ENCODE results near the gene TPX2. TPM values are rescaled to one million over a fixed set of nuclear protein-coding genes. Genes with fewer than 3 reads are reported as not detected.

Gene TPX2
- total RNA-seq, 1 donor from 2014 or later = 8.4 TPM

- H3K27me3 ChIP-seq (ENCODE audit: control insufficient read depth in 3 of 3, insufficient read depth in 3 of 3, low read length in 3 of 3) = no peaks in the 10 kb centered on the region
- no peak overlapping the region for H3K27ac ChIP-seq (ENCODE audit: low read depth, low read length)
- H3K9me3 ChIP-seq (ENCODE audit: control insufficient read depth in 3 of 3, low read length in 3 of 3) = no peaks in the 10 kb centered on the region
- H3K4me1 ChIP-seq (ENCODE audit: control insufficient read depth in 3 of 3, insufficient read depth in 3 of 3, low read length in 3 of 3) = peaks cover 36 to 69% (median 37%) of the 10 kb centered on the region in 3 donors
- peaks cover 62 to 82% (median 77%) of the 10 kb centered on the region in 3 donors for H3K36me3 ChIP-seq (ENCODE audit: control insufficient read depth in 3 of 3, insufficient read depth in 3 of 3, low read length in 3 of 3)
- peak overlapping the region in 1 of 3 donors; percentile 3 for H3K9ac ChIP-seq (ENCODE audit: low read depth in 1 of 3, low read length in 3 of 3)
- no peak overlapping the region for H3K4me3 ChIP-seq (ENCODE audit: low read length in 3 of 3)
These were observed 91.4 kb downstream of the TPX2 start for GRCh38 chr20:31830406-31830981.

GRCh38 chr20:31831211-31831610 lies 92.1 kb downstream of the TPX2 start:
- H3K27me3 ChIP-seq (ENCODE audit: control insufficient read depth in 3 of 3, insufficient read depth in 3 of 3, low read length in 3 of 3) = no peaks in the 10 kb centered on the region
- no peaks in the 10 kb centered on the region for H3K9me3 ChIP-seq (ENCODE audit: control insufficient read depth in 3 of 3, low read length in 3 of 3)
- no peak overlapping the region for H3K4me3 ChIP-seq (ENCODE audit: low read length in 3 of 3)
- H3K9ac ChIP-seq (ENCODE audit: low read depth in 1 of 3, low read length in 3 of 3) = no peak overlapping the region
- no peak overlapping the region for H3K27ac ChIP-seq (ENCODE audit: low read depth, low read length)
- peaks cover 35 to 69% (median 38%) of the 10 kb centered on the region in 3 donors for H3K4me1 ChIP-seq (ENCODE audit: control insufficient read depth in 3 of 3, insufficient read depth in 3 of 3, low read length in 3 of 3)
- H3K36me3 ChIP-seq (ENCODE audit: control insufficient read depth in 3 of 3, insufficient read depth in 3 of 3, low read length in 3 of 3) = peaks cover 58 to 75% (median 74%) of the 10 kb centered on the region in 3 donors

GRCh38 chr20:31831771-31832306 lies 92.7 kb downstream of the TPX2 start:
- Histone ChIP-seq H3K9ac (ENCODE audit: low read depth in 1 of 3, low read length in 3 of 3) (peak overlapping the region in 1 of 3 donors; percentile 19), H3K27ac (ENCODE audit: low read depth, low read length) (no peak overlapping the region), H3K36me3 (ENCODE audit: control insufficient read depth in 3 of 3, insufficient read depth in 3 of 3, low read length in 3 of 3) (peaks cover 52 to 69% (median 68%) of the 10 kb centered on the region in 3 donors), H3K27me3 (ENCODE audit: control insufficient read depth in 3 of 3, insufficient read depth in 3 of 3, low read length in 3 of 3) (no peaks in the 10 kb centered on the region), H3K9me3 (ENCODE audit: control insufficient read depth in 3 of 3, low read length in 3 of 3) (no peaks in the 10 kb centered on the region), H3K4me1 (ENCODE audit: control insufficient read depth in 3 of 3, insufficient read depth in 3 of 3, low read length in 3 of 3) (peaks cover 38 to 69% (median 38%) of the 10 kb centered on the region in 3 donors), H3K4me3 (ENCODE audit: low read length in 3 of 3) (no peak overlapping the region)

- H3K9me3 ChIP-seq (ENCODE audit: control insufficient read depth in 3 of 3, low read length in 3 of 3) = no peaks in the 10 kb centered on the region
- no peak overlapping the region for H3K4me3 ChIP-seq (ENCODE audit: low read length in 3 of 3)
- H3K27me3 ChIP-seq (ENCODE audit: control insufficient read depth in 3 of 3, insufficient read depth in 3 of 3, low read length in 3 of 3) = no peaks in the 10 kb centered on the region
- H3K27ac ChIP-seq (ENCODE audit: low read depth, low read length) = no peak overlapping the region
- peak overlapping the region in 1 of 3 donors; percentile 60 for H3K9ac ChIP-seq (ENCODE audit: low read depth in 1 of 3, low read length in 3 of 3)
- H3K36me3 ChIP-seq (ENCODE audit: control insufficient read depth in 3 of 3, insufficient read depth in 3 of 3, low read length in 3 of 3) = peaks cover 45 to 61% (median 61%) of the 10 kb centered on the region in 3 donors
- H3K4me1 ChIP-seq (ENCODE audit: control insufficient read depth in 3 of 3, insufficient read depth in 3 of 3, low read length in 3 of 3) = peaks cover 49 to 73% (median 51%) of the 10 kb centered on the region in 3 donors
These were observed 94.2 kb downstream of the TPX2 start for GRCh38 chr20:31833130-31833930.

- Histone ChIP-seq H3K4me1 (ENCODE audit: control insufficient read depth in 3 of 3, insufficient read depth in 3 of 3, low read length in 3 of 3) (peaks cover 44 to 71% (median 51%) of the 10 kb centered on the region in 3 donors), H3K4me3 (ENCODE audit: low read length in 3 of 3) (no peak overlapping the region), H3K27me3 (ENCODE audit: control insufficient read depth in 3 of 3, insufficient read depth in 3 of 3, low read length in 3 of 3) (no peaks in the 10 kb centered on the region), H3K9ac (ENCODE audit: low read depth in 1 of 3, low read length in 3 of 3) (peak overlapping the region in 1 of 3 donors; percentile 60), H3K36me3 (ENCODE audit: control insufficient read depth in 3 of 3, insufficient read depth in 3 of 3, low read length in 3 of 3) (peaks cover 38 to 55% (median 54%) of the 10 kb centered on the region in 3 donors), H3K27ac (ENCODE audit: low read depth, low read length) (no peak overlapping the region), H3K9me3 (ENCODE audit: control insufficient read depth in 3 of 3, low read length in 3 of 3) (no peaks in the 10 kb centered on the region)
These were observed 94.9 kb downstream of the TPX2 start for GRCh38 chr20:31833931-31834521.

- Histone ChIP-seq H3K9me3 (ENCODE audit: control insufficient read depth in 3 of 3, low read length in 3 of 3) (no peaks in the 10 kb centered on the region), H3K36me3 (ENCODE audit: control insufficient read depth in 3 of 3, insufficient read depth in 3 of 3, low read length in 3 of 3) (peaks cover 28 to 42% (median 39%) of the 10 kb centered on the region in 3 donors), H3K9ac (ENCODE audit: low read depth in 1 of 3, low read length in 3 of 3) (peak overlapping the region; percentile 7 to 74 (median 49)), H3K4me3 (ENCODE audit: low read length in 3 of 3) (peak overlapping the region in 1 of 3 donors; percentile 6), H3K4me1 (ENCODE audit: control insufficient read depth in 3 of 3, insufficient read depth in 3 of 3, low read length in 3 of 3) (peaks cover 38 to 66% (median 55%) of the 10 kb centered on the region in 3 donors), H3K27ac (ENCODE audit: low read depth, low read length) (peak overlapping the region; percentile 16), H3K27me3 (ENCODE audit: control insufficient read depth in 3 of 3, insufficient read depth in 3 of 3, low read length in 3 of 3) (no peaks in the 10 kb centered on the region)
These were observed 96.5 kb downstream of the TPX2 start for GRCh38 chr20:31835554-31835953.

- peak overlapping the region; percentile 7 to 74 (median 49) for H3K9ac ChIP-seq (ENCODE audit: low read depth in 1 of 3, low read length in 3 of 3)
- H3K36me3 ChIP-seq (ENCODE audit: control insufficient read depth in 3 of 3, insufficient read depth in 3 of 3, low read length in 3 of 3) = peaks cover 24 to 37% (median 35%) of the 10 kb centered on the region in 3 donors
- peak overlapping the region; percentile 20 for H3K27ac ChIP-seq (ENCODE audit: low read depth, low read length)
- no peaks in the 10 kb centered on the region for H3K27me3 ChIP-seq (ENCODE audit: control insufficient read depth in 3 of 3, insufficient read depth in 3 of 3, low read length in 3 of 3)
- peak overlapping the region in 1 of 3 donors; percentile 6 for H3K4me3 ChIP-seq (ENCODE audit: low read length in 3 of 3)
- peaks cover 38 to 63% (median 60%) of the 10 kb centered on the region in 3 donors for H3K4me1 ChIP-seq (ENCODE audit: control insufficient read depth in 3 of 3, insufficient read depth in 3 of 3, low read length in 3 of 3)
- H3K9me3 ChIP-seq (ENCODE audit: control insufficient read depth in 3 of 3, low read length in 3 of 3) = no peaks in the 10 kb centered on the region
These were observed 97.1 kb downstream of the TPX2 start for GRCh38 chr20:31835977-31836852.

- peaks cover 42 to 64% (median 60%) of the 10 kb centered on the region in 3 donors for H3K4me1 ChIP-seq (ENCODE audit: control insufficient read depth in 3 of 3, insufficient read depth in 3 of 3, low read length in 3 of 3)
- no peaks in the 10 kb centered on the region for H3K9me3 ChIP-seq (ENCODE audit: control insufficient read depth in 3 of 3, low read length in 3 of 3)
- peak overlapping the region; percentile 48 for H3K27ac ChIP-seq (ENCODE audit: low read depth, low read length)
- no peak overlapping the region for H3K9ac ChIP-seq (ENCODE audit: low read depth in 1 of 3, low read length in 3 of 3)
- no peaks in the 10 kb centered on the region for H3K27me3 ChIP-seq (ENCODE audit: control insufficient read depth in 3 of 3, insufficient read depth in 3 of 3, low read length in 3 of 3)
- no peak overlapping the region for H3K4me3 ChIP-seq (ENCODE audit: low read length in 3 of 3)
- H3K36me3 ChIP-seq (ENCODE audit: control insufficient read depth in 3 of 3, insufficient read depth in 3 of 3, low read length in 3 of 3) = peaks cover 16 to 28% (median 27%) of the 10 kb centered on the region in 3 donors
These were observed 97.9 kb downstream of the TPX2 start for GRCh38 chr20:31836853-31837608.
